GM12878 (cell line): ENCODE results near the gene PKNOX1. TPM values are rescaled to one million over a fixed set of nuclear protein-coding genes. Genes with fewer than 3 reads are reported as not detected.

Experiments
- ATAC-seq: fragments of 200-7000 bp; cut with Tn5 transposase; 3 replicates; pipeline ENCODE4 v1.9.1; 2020; ENCODE audit warnings: mild to moderate bottlenecking, moderate library complexity
- BruUV-seq: library from RNA; stranded (reverse); fragments of 400-500 nt; replicated peaks from 2 replicates; lab custom pipeline; 2021; lab: Mats Ljungman, UMichigan
- CTCF ChIA-PET: fragments of 300-600 bp; sonication (Branson Sonifier 250); formaldehyde crosslinking; extraction: SDS; loops from one replicate; lab custom pipeline; 2021; ENCODE audit warnings: inconsistent platforms; lab: Yijun Ruan, JAX
- POLR2A ChIA-PET: fragments of 350-600 bp; formaldehyde crosslinking; extraction: SDS; loops from one replicate; lab custom pipeline; 2021; ENCODE audit warnings: inconsistent platforms; lab: Charles Lee
- RAD21 ChIA-PET: fragments of 300-600 bp; sonication (Branson Sonifier 250); formaldehyde crosslinking; loops from one replicate; lab custom pipeline; 2023; ENCODE audit warnings: antibody characterized with exemption; ENCODE audit not compliant: unreplicated experiment; lab: Charles Lee
- SMC1A ChIA-PET: fragments of 300-600 bp; sonication (Branson Sonifier 250); formaldehyde crosslinking; loops from one replicate; lab custom pipeline; 2023; ENCODE audit not compliant: unreplicated experiment, uncharacterized antibody; lab: Charles Lee
- DNase-seq: peaks from one replicate; pipeline ENCODE4 v3.0.0-alpha.2; 2011; ENCODE audit warnings: low read depth, low spot score
- FAIRE-seq: peaks from 3 replicates; lab custom pipeline; 2011; peaks lifted over from hg19 to GRCh38; lab: Jason Lieb, UNC
- H2AFZ ChIP-seq: 2 replicates; pipeline ENCODE4 v1.6.0; 2011; ENCODE audit warnings: low read depth, low read length, control low read depth; ENCODE audit not compliant: control insufficient read depth
- H3K27ac ChIP-seq: 2 replicates; pipeline ENCODE4 v1.5.1; 2011; ENCODE audit warnings: control low read depth; ENCODE audit not compliant: control insufficient read depth, insufficient read depth
- H3K27me3 ChIP-seq, 2 experiments: replicated peaks in 1 of 2; 2 replicates each; pipeline versions ENCODE4 v1.6.0 to v1.6.1; 2011; ENCODE audit warnings: low read length in 1 of 2; ENCODE audit not compliant: control insufficient read depth in 2 of 2, insufficient read depth in 2 of 2
- H3K36me3 ChIP-seq, 2 experiments: 2 replicates each; pipeline ENCODE4 v1.5.1; 2011; ENCODE audit warnings: low read length in 1 of 2; ENCODE audit not compliant: control insufficient read depth in 2 of 2, insufficient read depth in 2 of 2
- H3K4me1 ChIP-seq: 2 replicates; pipeline ENCODE4 v1.6.1; 2011; ENCODE audit warnings: mild to moderate bottlenecking, low read length, moderate library complexity, mixed read lengths; ENCODE audit not compliant: control insufficient read depth, insufficient read depth
- H3K4me2 ChIP-seq: 2 replicates; pipeline ENCODE4 v1.6.0; 2011; ENCODE audit warnings: control low read depth; ENCODE audit not compliant: control insufficient read depth, insufficient read depth
- H3K4me3 ChIP-seq: fragments of 200-600 bp; sonication (generic); 2 replicates; pipeline ENCODE4 v1.5.1; 2016
- H3K79me2 ChIP-seq: 2 replicates; pipeline ENCODE4 v1.6.0; 2011; ENCODE audit warnings: low read length; ENCODE audit not compliant: control insufficient read depth, insufficient read depth
- H3K9ac ChIP-seq: 2 replicates; pipeline ENCODE4 v1.8.0; 2011; ENCODE audit warnings: low read length, control low read depth, mixed read lengths; ENCODE audit not compliant: control insufficient read depth, insufficient read depth
- H3K9me3 ChIP-seq: replicated peaks from 3 replicates; pipeline ENCODE4 v1.5.1; 2011; ENCODE audit warnings: mild to moderate bottlenecking, low read length; ENCODE audit not compliant: control insufficient read depth, insufficient read depth
- H4K20me1 ChIP-seq: 2 replicates; pipeline ENCODE4 v1.6.0; 2011; ENCODE audit not compliant: control insufficient read depth, insufficient read depth
- CBX3 ChIP-seq: fragments of 200-600 bp; sonication (generic); IDR thresholded peaks from 2 replicates; pipeline ENCODE4 v1.6.1; 2016; ENCODE audit warnings: low read depth, borderline replicate concordance
- FOS ChIP-seq: IDR thresholded peaks from 3 replicates; pipeline ENCODE4 v1.6.1; 2011; ENCODE audit warnings: borderline replicate concordance; ENCODE audit not compliant: insufficient read length; ENCODE audit errors: extremely low read depth
- NR2C2 ChIP-seq: IDR thresholded peaks from 2 replicates; pipeline ENCODE4 v1.6.1; 2011; ENCODE audit warnings: borderline replicate concordance, low read depth; ENCODE audit not compliant: control insufficient read depth, insufficient read length
- WRNIP1 ChIP-seq: IDR thresholded peaks from 2 replicates; pipeline ENCODE4 v1.6.1; 2011; ENCODE audit warnings: low read depth, low read length, improper control_type of control experiment, borderline replicate concordance
- WGBS: methylation state at CpG from one replicate; pipeline ENCODE4 v1.1.6; 2016; ENCODE audit warnings: low lambda C conversion rate; ENCODE audit not compliant: insufficient replicate concordance, insufficient coverage; ENCODE audit errors: missing lambda C conversion rate; 5-methylcytosine and 5-hydroxymethylcytosine counted together
- in situ Hi-C: fragments of 300-500 bp; cut with MboI; formaldehyde crosslinking; loops from 9 replicates; pipeline ENCODE4 v1.14.3; 2018; ENCODE audit warnings: mixed read lengths
- intact Hi-C: fragments of 100-400 bp; cut with micrococcal nuclease; formaldehyde crosslinking; loops from one replicate; pipeline ENCODE4 v1.14.2; 2022; ENCODE audit not compliant: unreplicated experiment
- polyA plus RNA-seq, 11 experiments: library from polyadenylated mRNA; depleted of rRNA in 4 of 11; unstranded in 6 of 11; stranded (reverse) in 5 of 11; fragments of >200 nt; fragmentation: Nextera tagmentation in 4 of 11; fragmentation: Illumina TruSeq in 1 of 11; extraction: Ambion mirVana in 4 of 11; extraction: Trizol in 1 of 11; gene quantifications; 1 replicate in 1 of 11; 2 replicates in 10 of 11; pipeline versions ENCODE4 v1.2.1 to v1.2.3, GENCODE V29; 2011 to 2016; ENCODE audit warnings: inconsistent platforms in 2 of 11, missing spikeins in 2 of 11, low read depth in 1 of 11
- total RNA-seq, 4 experiments: library from RNA; depleted of rRNA in 3 of 4; stranded (reverse); fragments of >200 nt in 3 of 4; fragmentation: Illumina TruSeq in 1 of 4; extraction: Trizol in 1 of 4; gene quantifications; 2 replicates each; pipeline versions ENCODE4 v1.2.1 to v1.2.3, GENCODE V29; 2013 to 2021
- TF ChIP-seq, protein P1 (sequence below): IDR thresholded peaks from 2 replicates; pipeline ENCODE4 v1.6.1; 2012; ENCODE audit warnings: improper control_type of control experiment, low read depth, low read length; ENCODE audit not compliant: insufficient replicate concordance

PKNOX1 gene
- total and polyA plus RNA-seq, 10 of the 15 experiments (the other 5 are each of a cell fraction or from before 2014, with no cell fraction given), result 6.9 to 23.7 (median 13.2) TPM

DNA sequence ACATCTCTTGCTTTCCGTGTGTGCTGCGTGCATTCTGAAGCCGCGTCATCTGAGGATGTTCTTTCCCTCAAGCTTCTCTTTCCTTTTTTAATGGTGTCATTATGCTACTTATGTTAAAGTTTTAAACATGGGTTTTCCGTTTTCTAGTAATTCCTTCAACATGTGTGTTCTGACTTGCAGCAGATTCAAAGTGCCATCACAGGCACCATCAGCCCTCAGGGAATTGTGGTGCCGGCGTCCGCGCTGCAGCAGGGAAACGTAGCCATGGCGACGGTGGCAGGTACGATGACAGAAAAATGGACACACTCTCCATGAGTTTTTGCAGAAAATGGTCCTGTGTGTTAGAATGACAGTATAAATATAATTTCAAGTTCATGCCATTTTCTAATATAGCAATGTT lies 42.4 kb downstream of the PKNOX1 start:
- in situ Hi-C loops, result no loop called here
- ChIA-PET RAD21 (no interaction called here), SMC1A (interaction anchor here (1.1 kb wide), 1 partner anchor 36 kb away, joined by 3 read pairs; no protein-coding TSS in a partner anchor), CTCF (no interaction called here), POLR2A (no interaction called here)
- no peaks in the 10 kb centered on the region for H4K20me1 ChIP-seq
- BruUV-seq, result no TSS peak
- H3K27ac ChIP-seq, result no peak overlapping the region
- no peak for DNase-seq
- 97% methylated on average over 13 of the region's 13 CpGs for WGBS
- H3K27me3 ChIP-seq, result no peaks in the 10 kb centered on the region
- H3K79me2 ChIP-seq, result no peaks in the 10 kb centered on the region
- H3K4me3 ChIP-seq, result no peak overlapping the region
- H3K4me1 ChIP-seq, result peaks cover 7% of the 10 kb centered on the region
- no peaks in the 10 kb centered on the region for H3K9me3 ChIP-seq
- H2AFZ ChIP-seq, result no peak overlapping the region
- intact Hi-C loops, result no loop called here
- ATAC-seq, result no peak
- FAIRE-seq, result no peak
- peaks cover 5 to 10% of the 10 kb centered on the region in 2 experiments; a peak in 3 of 4 replicates for H3K36me3 ChIP-seq
- TF ChIP-seq CBX3, result no peak
- TF ChIP-seq, protein P1, sequence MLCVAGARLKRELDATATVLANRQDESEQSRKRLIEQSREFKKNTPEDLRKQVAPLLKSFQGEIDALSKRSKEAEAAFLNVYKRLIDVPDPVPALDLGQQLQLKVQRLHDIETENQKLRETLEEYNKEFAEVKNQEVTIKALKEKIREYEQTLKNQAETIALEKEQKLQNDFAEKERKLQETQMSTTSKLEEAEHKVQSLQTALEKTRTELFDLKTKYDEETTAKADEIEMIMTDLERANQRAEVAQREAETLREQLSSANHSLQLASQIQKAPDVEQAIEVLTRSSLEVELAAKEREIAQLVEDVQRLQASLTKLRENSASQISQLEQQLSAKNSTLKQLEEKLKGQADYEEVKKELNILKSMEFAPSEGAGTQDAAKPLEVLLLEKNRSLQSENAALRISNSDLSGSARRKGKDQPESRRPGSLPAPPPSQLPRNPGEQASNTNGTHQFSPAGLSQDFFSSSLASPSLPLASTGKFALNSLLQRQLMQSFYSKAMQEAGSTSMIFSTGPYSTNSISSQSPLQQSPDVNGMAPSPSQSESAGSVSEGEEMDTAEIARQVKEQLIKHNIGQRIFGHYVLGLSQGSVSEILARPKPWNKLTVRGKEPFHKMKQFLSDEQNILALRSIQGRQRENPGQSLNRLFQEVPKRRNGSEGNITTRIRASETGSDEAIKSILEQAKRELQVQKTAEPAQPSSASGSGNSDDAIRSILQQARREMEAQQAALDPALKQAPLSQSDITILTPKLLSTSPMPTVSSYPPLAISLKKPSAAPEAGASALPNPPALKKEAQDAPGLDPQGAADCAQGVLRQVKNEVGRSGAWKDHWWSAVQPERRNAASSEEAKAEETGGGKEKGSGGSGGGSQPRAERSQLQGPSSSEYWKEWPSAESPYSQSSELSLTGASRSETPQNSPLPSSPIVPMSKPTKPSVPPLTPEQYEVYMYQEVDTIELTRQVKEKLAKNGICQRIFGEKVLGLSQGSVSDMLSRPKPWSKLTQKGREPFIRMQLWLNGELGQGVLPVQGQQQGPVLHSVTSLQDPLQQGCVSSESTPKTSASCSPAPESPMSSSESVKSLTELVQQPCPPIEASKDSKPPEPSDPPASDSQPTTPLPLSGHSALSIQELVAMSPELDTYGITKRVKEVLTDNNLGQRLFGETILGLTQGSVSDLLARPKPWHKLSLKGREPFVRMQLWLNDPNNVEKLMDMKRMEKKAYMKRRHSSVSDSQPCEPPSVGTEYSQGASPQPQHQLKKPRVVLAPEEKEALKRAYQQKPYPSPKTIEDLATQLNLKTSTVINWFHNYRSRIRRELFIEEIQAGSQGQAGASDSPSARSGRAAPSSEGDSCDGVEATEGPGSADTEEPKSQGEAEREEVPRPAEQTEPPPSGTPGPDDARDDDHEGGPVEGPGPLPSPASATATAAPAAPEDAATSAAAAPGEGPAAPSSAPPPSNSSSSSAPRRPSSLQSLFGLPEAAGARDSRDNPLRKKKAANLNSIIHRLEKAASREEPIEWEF, result no peak
- TF ChIP-seq FOS, result no peak
- TF ChIP-seq NR2C2, result no peak
- no peak for TF ChIP-seq WRNIP1
- H3K9ac ChIP-seq, result no peak overlapping the region
- no peak overlapping the region for H3K4me2 ChIP-seq
